Liver (tissue), 9 donors: ENCODE measurements around the gene C10orf67. TPM values are rescaled to one million over a fixed set of nuclear protein-coding genes. Genes with fewer than 3 reads are reported as not detected.

Source experiments
- DNase-seq: peaks from one replicate; pipeline ENCODE4 v3.0.0-alpha.2; 2017; ENCODE audit warnings: low spot score
- H3K27ac ChIP-seq, 2 donors: one replicate each; pipeline ENCODE4 v1.7.0; 2013; ENCODE audit warnings: inconsistent platforms in 2 of 2, low read length in 2 of 2, control low read depth in 1 of 2, low read depth in 1 of 2, mild to moderate bottlenecking in 1 of 2
- H3K27me3 ChIP-seq, 4 donors: one replicate each; pipeline versions ENCODE4 v1.6.1 to v1.7.0; 2013; ENCODE audit warnings: low read length in 3 of 4, inconsistent platforms in 1 of 4, mild to moderate bottlenecking in 1 of 4, moderate library complexity in 1 of 4; ENCODE audit not compliant: control insufficient read depth in 4 of 4, insufficient read depth in 4 of 4
- H3K36me3 ChIP-seq, 4 donors: one replicate each; pipeline versions ENCODE4 v1.6.1 to v1.7.0; 2013; ENCODE audit warnings: low read length in 3 of 4, mild to moderate bottlenecking in 3 of 4, low read depth in 1 of 4, moderate library complexity in 1 of 4; ENCODE audit not compliant: control insufficient read depth in 4 of 4, insufficient read depth in 3 of 4
- H3K4me1 ChIP-seq, 4 donors: one replicate each; pipeline versions ENCODE4 v1.6.1 to v1.7.0; 2013; ENCODE audit warnings: low read length in 3 of 4, mild to moderate bottlenecking in 3 of 4, moderate library complexity in 1 of 4; ENCODE audit not compliant: control insufficient read depth in 4 of 4, insufficient read depth in 4 of 4
- H3K4me3 ChIP-seq, 3 donors: one replicate each; pipeline versions ENCODE4 v1.6.1 to v1.7.0; 2013; ENCODE audit warnings: low read length in 3 of 3, control low read depth in 1 of 3, low read depth in 1 of 3, mild to moderate bottlenecking in 1 of 3
- H3K9ac ChIP-seq, 2 donors: one replicate each; pipeline ENCODE4 v1.7.0; 2013; ENCODE audit warnings: low read length in 2 of 2, mild to moderate bottlenecking in 2 of 2, moderate library complexity in 2 of 2, control low read depth in 1 of 2, low read depth in 1 of 2
- H3K9me3 ChIP-seq, 4 donors: one replicate each; pipeline versions ENCODE4 v1.6.1 to v1.7.0; 2013; ENCODE audit warnings: low read length in 3 of 4; ENCODE audit not compliant: control insufficient read depth in 4 of 4
- ATF3 ChIP-seq: IDR thresholded peaks from 2 replicates; pipeline ENCODE4 v1.6.1; 2016; ENCODE audit warnings: antibody characterized with exemption
- CTCF ChIP-seq: fragments of 150-350 bp; IDR thresholded peaks from 2 replicates; pipeline ENCODE4 v1.5.1; 2017; ENCODE audit warnings: improper control_type of control experiment, low read depth, low read length; ENCODE audit not compliant: missing input control
- FOXA1 ChIP-seq: IDR thresholded peaks from 2 replicates; pipeline ENCODE4 v1.6.1; 2016; ENCODE audit warnings: antibody characterized with exemption
- FOXA2 ChIP-seq: IDR thresholded peaks from 2 replicates; pipeline ENCODE4 v1.6.1; 2016; ENCODE audit warnings: antibody characterized with exemption
- GABPA ChIP-seq, 2 donors: IDR thresholded peaks in 1 of 2; conservative IDR thresholded peaks in 1 of 2; 2 replicates each; pipeline ENCODE4 v1.6.1; 2016; ENCODE audit warnings: antibody characterized with exemption in 2 of 2, mild to moderate bottlenecking in 1 of 2, moderate library complexity in 1 of 2
- HNF4A ChIP-seq, 2 donors: conservative IDR thresholded peaks; 2 replicates each; pipeline ENCODE4 v1.6.1; 2016; ENCODE audit warnings: antibody characterized with exemption in 2 of 2, mild to moderate bottlenecking in 2 of 2
- HNF4G ChIP-seq: IDR thresholded peaks from 2 replicates; pipeline ENCODE4 v1.6.1; 2016; ENCODE audit warnings: antibody characterized with exemption
- JUND ChIP-seq, 2 donors: IDR thresholded peaks; 2 replicates each; pipeline ENCODE4 v1.6.1; 2016; ENCODE audit warnings: antibody characterized with exemption in 2 of 2
- MAX ChIP-seq: IDR thresholded peaks from 2 replicates; pipeline ENCODE4 v1.6.1; 2016; ENCODE audit warnings: antibody characterized with exemption
- NR2F2 ChIP-seq: IDR thresholded peaks from 2 replicates; pipeline ENCODE4 v1.6.1; 2016; ENCODE audit warnings: antibody characterized with exemption
- RAD21 ChIP-seq, 2 donors: IDR thresholded peaks; 2 replicates each; pipeline ENCODE4 v1.6.1; 2016; ENCODE audit warnings: antibody characterized with exemption in 2 of 2, mild to moderate bottlenecking in 2 of 2
- REST ChIP-seq: IDR thresholded peaks from 2 replicates; pipeline ENCODE4 v1.6.1; 2016; ENCODE audit warnings: antibody characterized with exemption, mild to moderate bottlenecking
- RXRA ChIP-seq, 2 donors: IDR thresholded peaks; 2 replicates each; pipeline ENCODE4 v1.6.1; 2017 to 2018; ENCODE audit warnings: antibody characterized with exemption in 2 of 2, mild to moderate bottlenecking in 1 of 2
- SP1 ChIP-seq: IDR thresholded peaks from 2 replicates; pipeline ENCODE4 v1.6.1; 2018; ENCODE audit warnings: antibody characterized with exemption, mild to moderate bottlenecking
- TAF1 ChIP-seq: conservative IDR thresholded peaks from 2 replicates; pipeline ENCODE4 v1.6.1; 2016; ENCODE audit warnings: antibody characterized with exemption, mild to moderate bottlenecking
- YY1 ChIP-seq: IDR thresholded peaks from 2 replicates; pipeline ENCODE4 v1.6.1; 2016; ENCODE audit warnings: antibody characterized with exemption, mild to moderate bottlenecking
- ZBTB33 ChIP-seq: IDR thresholded peaks from 2 replicates; pipeline ENCODE4 v1.6.1; 2016; ENCODE audit warnings: antibody characterized with exemption
- WGBS: extraction: QIAGEN DNeasy Blood & Tissue Kit; methylation state at CpG from one replicate; pipeline ENCODE4 v1.1.7; 2013; 5-methylcytosine and 5-hydroxymethylcytosine counted together
- polyA plus RNA-seq, 2 donors: library from polyadenylated mRNA; stranded (reverse) in 1 of 2; unstranded in 1 of 2; fragments of 200-250 nt in 1 of 2; fragments of >200 nt in 1 of 2; fragmentation: Nextera tagmentation in 1 of 2; extraction: Ambion mirVana in 1 of 2; gene quantifications; one replicate each; pipeline versions ENCODE4 v1.2.1 to v1.2.3, GENCODE V29; 2013 to 2015
- total RNA-seq, 2 donors: library from RNA; depleted of rRNA; stranded (reverse); fragments of >200 nt; gene quantifications; one replicate each; pipeline ENCODE4 v1.2.3, GENCODE V29; 2014
- donor health status: healthy.
- donor health status: healthy.
- donor health status: healthy.
- donor health status: healthy.
- donor health status: healthy.

The C10orf67 gene
- total and polyA plus RNA-seq, 4 donors = 0.02 TPM; not detected in 3

- no peak for TF ChIP-seq CTCF
- no peak for TF ChIP-seq MAX
- no peak for TF ChIP-seq HNF4G
- no peak for TF ChIP-seq YY1
These were observed 17.7 kb upstream of the C10orf67 start (continued) for GRCh38 chr10:23362069-23362830.

GRCh38 chr10:23361665-23362064 is 17.1 kb upstream of the C10orf67 start:
- no peaks in the 10 kb centered on the region for H3K9me3 ChIP-seq
- DNase-seq = no peak
- H3K36me3 ChIP-seq = no peaks in the 10 kb centered on the region
- H3K27ac ChIP-seq = no peak overlapping the region
- H3K27me3 ChIP-seq = no peaks in the 10 kb centered on the region
- no peaks in the 10 kb centered on the region for H3K4me1 ChIP-seq
- H3K4me3 ChIP-seq = no peak overlapping the region
- no peak overlapping the region for H3K9ac ChIP-seq
- WGBS = 91% methylated on average over 2 of the region's 2 CpGs
- TF ChIP-seq HNF4A (conservative IDR thresholded peaks at IDR 0.05) (no peak), ATF3 (no peak), MAX (no peak), REST (no peak), HNF4G (no peak)

- Histone ChIP-seq H3K36me3 (no peaks in the 10 kb centered on the region), H3K9me3 (no peaks in the 10 kb centered on the region), H3K27me3 (no peaks in the 10 kb centered on the region), H3K4me3 (no peak overlapping the region), H3K4me1 (peaks cover 0 to 7% (median 4%) of the 10 kb centered on the region in 4 donors), H3K9ac (no peak overlapping the region), H3K27ac (no peak overlapping the region)
- WGBS = 87% methylated on average over 8 of the region's 8 CpGs
- DNase-seq = no peak
- TF ChIP-seq FOXA1 (no peak), FOXA2 (no peak), RAD21 (IDR thresholded peaks at IDR 0.05) (no peak), NR2F2 (no peak), GABPA (IDR thresholded peaks at IDR 0.05 in 1 of 2, conservative IDR thresholded peaks at IDR 0.05 in 1 of 2) (no peak), HNF4A (conservative IDR thresholded peaks at IDR 0.05) (no peak), ZBTB33 (no peak), TAF1 (no peak), YY1 (no peak), SP1 (no peak), RXRA (IDR thresholded peaks at IDR 0.05) (no peak), HNF4G (no peak), JUND (IDR thresholded peaks at IDR 0.05) (no peak), CTCF (no peak)
These were observed 15.2 kb upstream of the C10orf67 start for GRCh38 chr10:23359692-23360380.
